LHCN-M2 (cell line): ENCODE measurements around the gene EHMT1. TPM values are rescaled to one million over a fixed set of nuclear protein-coding genes. Genes with fewer than 3 reads are reported as not detected.
"Not testable (repeated sequence)": the region's sequence is repeated elsewhere in the genome, so short reads cannot be mapped to it uniquely, and the experiment has no call there.

ENCODE experiments used
- DNase-seq: peaks from one replicate; pipeline ENCODE4 v3.0.0-alpha.2; 2012; ENCODE audit warnings: low read depth
- total RNA-seq: library from RNA; depleted of rRNA; stranded (reverse); fragments of >200 nt; gene quantifications from 2 replicates; pipeline ENCODE4 v1.2.3, GENCODE V29; 2014; rRNA removed

Gene EHMT1
- total RNA-seq, 1 experiment from 2014 or later: 43.5 TPM

- not testable (repeated sequence) for DNase-seq
Observed at GRCh38 chr9:137883977-137884376, 265.2 kb downstream of the EHMT1 start.

GRCh38 chr9:137884547-137884946 lies 265.7 kb downstream of the EHMT1 start:
- not testable (repeated sequence) for DNase-seq

- DNase-seq: not testable (repeated sequence)
Observed at GRCh38 chr9:137885121-137885520, 266.3 kb downstream of the EHMT1 start.

Other genes with a start within 250 kb of the EHMT1 start
- gene EXD3, start 195.8 kb upstream of the EHMT1 start, total RNA-seq: 4.0 and 6.5 TPM in 2 replicates
- gene NOXA1, start 195.6 kb upstream of the EHMT1 start, total RNA-seq: 0.17 and 0.19 TPM in 2 replicates
- not detected in 2 replicates for gene ENTPD8, start 177.6 kb upstream of the EHMT1 start, total RNA-seq
- gene NSMF, start 159.7 kb upstream of the EHMT1 start, total RNA-seq: 53.7 and 64.0 TPM in 2 replicates
- gene PNPLA7, start 68.6 kb upstream of the EHMT1 start, total RNA-seq: 0.17 and 0.26 TPM in 2 replicates
- gene MRPL41, start 67.1 kb upstream of the EHMT1 start, total RNA-seq: 63.0 and 66.9 TPM in 2 replicates
- 26.4 and 36.6 TPM in 2 replicates for gene DPH7, start 40.1 kb upstream of the EHMT1 start, total RNA-seq
- 36.1 and 38.5 TPM in 2 replicates for gene ZMYND19, start 28.5 kb upstream of the EHMT1 start, total RNA-seq
- gene ARRDC1, start 13.3 kb upstream of the EHMT1 start, total RNA-seq: 13.6 and 16.4 TPM in 2 replicates